WTC11 (cell line): ENCODE data around the gene CCDC195.

Source experiments
- CREB1 ChIP-seq: sonication (generic); formaldehyde crosslinking; IDR thresholded peaks from 2 replicates; pipeline ENCODE4 v1.8.0; 2023; ENCODE audit warnings: mild to moderate bottlenecking, missing genetic modification reagents
- ELF4 ChIP-seq: sonication (generic); formaldehyde crosslinking; IDR thresholded peaks from 2 replicates; pipeline ENCODE4 v1.8.1; 2022; ENCODE audit warnings: low read depth, mild to moderate bottlenecking, moderate library complexity, missing genetic modification reagents
- NR2C2 ChIP-seq: sonication (generic); formaldehyde crosslinking; IDR thresholded peaks from 2 replicates; pipeline ENCODE4 v1.8.0; 2022; ENCODE audit warnings: mild to moderate bottlenecking, missing genetic modification reagents
- ZNF317 ChIP-seq: sonication (generic); formaldehyde crosslinking; IDR thresholded peaks from 2 replicates; pipeline ENCODE4 v1.8.1; 2023; ENCODE audit warnings: low read depth, mild to moderate bottlenecking, moderate library complexity, missing genetic modification reagents, borderline replicate concordance
- TF ChIP-seq, protein P1 (sequence below): fragments of 200-600 bp; IDR thresholded peaks from 2 replicates; pipeline ENCODE4 v1.8.0; 2022; ENCODE audit warnings: antibody characterized with exemption
- TF ChIP-seq, protein P2 (sequence below): sonication (generic); formaldehyde crosslinking; IDR thresholded peaks from 2 replicates; pipeline ENCODE4 v1.8.1; 2022; ENCODE audit warnings: low read depth, missing genetic modification reagents, borderline replicate concordance
- TF ChIP-seq, protein P3 (sequence below): sonication (generic); formaldehyde crosslinking; IDR thresholded peaks from 2 replicates; pipeline ENCODE4 v1.8.0; 2022; ENCODE audit warnings: mild to moderate bottlenecking, missing genetic modification reagents
- TF ChIP-seq, protein P4 (sequence below): sonication (generic); formaldehyde crosslinking; IDR thresholded peaks from 2 replicates; pipeline ENCODE4 v1.8.0; 2022; ENCODE audit warnings: mild to moderate bottlenecking, missing genetic modification reagents
- TF ChIP-seq, protein P5 (sequence below): sonication (generic); formaldehyde crosslinking; IDR thresholded peaks from 2 replicates; pipeline ENCODE4 v1.8.0; 2022; ENCODE audit warnings: mild to moderate bottlenecking, missing genetic modification reagents

DNA sequence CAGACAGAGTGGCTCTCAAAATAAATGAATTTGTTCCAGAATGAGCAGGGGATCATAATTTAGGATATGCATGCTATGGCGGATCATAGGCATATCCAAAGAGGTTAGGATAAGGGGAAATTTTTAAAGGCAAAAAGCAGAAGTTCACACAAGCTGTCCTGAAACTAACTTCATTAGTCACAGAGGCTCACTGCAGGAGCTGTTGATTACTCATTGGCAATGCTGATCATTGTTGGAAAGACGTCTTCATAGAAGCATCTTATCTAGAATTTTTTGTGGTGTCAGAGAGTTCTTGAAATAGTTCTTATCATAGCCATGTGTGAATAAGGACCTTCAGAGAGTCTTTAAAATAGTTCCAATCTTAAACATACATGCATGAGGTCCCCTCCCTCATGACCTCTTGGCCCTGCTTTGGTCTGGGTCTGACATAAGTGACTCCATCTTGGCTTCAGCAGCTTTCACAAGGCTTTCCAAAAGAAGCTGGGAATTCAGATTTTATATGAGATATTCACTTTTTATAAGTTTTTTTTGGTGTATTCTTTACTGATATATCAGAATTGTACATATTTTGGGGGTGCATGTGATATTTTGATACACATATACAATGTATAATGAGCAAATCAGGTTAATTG, 7.5 kb upstream of the CCDC195 start:
- TF ChIP-seq, protein P1, sequence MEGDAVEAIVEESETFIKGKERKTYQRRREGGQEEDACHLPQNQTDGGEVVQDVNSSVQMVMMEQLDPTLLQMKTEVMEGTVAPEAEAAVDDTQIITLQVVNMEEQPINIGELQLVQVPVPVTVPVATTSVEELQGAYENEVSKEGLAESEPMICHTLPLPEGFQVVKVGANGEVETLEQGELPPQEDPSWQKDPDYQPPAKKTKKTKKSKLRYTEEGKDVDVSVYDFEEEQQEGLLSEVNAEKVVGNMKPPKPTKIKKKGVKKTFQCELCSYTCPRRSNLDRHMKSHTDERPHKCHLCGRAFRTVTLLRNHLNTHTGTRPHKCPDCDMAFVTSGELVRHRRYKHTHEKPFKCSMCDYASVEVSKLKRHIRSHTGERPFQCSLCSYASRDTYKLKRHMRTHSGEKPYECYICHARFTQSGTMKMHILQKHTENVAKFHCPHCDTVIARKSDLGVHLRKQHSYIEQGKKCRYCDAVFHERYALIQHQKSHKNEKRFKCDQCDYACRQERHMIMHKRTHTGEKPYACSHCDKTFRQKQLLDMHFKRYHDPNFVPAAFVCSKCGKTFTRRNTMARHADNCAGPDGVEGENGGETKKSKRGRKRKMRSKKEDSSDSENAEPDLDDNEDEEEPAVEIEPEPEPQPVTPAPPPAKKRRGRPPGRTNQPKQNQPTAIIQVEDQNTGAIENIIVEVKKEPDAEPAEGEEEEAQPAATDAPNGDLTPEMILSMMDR: no peak
- no peak for TF ChIP-seq NR2C2 (CRISPR knock-in tag)
- TF ChIP-seq, protein P2, sequence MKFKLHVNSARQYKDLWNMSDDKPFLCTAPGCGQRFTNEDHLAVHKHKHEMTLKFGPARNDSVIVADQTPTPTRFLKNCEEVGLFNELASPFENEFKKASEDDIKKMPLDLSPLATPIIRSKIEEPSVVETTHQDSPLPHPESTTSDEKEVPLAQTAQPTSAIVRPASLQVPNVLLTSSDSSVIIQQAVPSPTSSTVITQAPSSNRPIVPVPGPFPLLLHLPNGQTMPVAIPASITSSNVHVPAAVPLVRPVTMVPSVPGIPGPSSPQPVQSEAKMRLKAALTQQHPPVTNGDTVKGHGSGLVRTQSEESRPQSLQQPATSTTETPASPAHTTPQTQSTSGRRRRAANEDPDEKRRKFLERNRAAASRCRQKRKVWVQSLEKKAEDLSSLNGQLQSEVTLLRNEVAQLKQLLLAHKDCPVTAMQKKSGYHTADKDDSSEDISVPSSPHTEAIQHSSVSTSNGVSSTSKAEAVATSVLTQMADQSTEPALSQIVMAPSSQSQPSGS (CRISPR knock-in tag): no peak
- TF ChIP-seq ZNF317 (CRISPR knock-in tag): no peak
- TF ChIP-seq, protein P3, sequence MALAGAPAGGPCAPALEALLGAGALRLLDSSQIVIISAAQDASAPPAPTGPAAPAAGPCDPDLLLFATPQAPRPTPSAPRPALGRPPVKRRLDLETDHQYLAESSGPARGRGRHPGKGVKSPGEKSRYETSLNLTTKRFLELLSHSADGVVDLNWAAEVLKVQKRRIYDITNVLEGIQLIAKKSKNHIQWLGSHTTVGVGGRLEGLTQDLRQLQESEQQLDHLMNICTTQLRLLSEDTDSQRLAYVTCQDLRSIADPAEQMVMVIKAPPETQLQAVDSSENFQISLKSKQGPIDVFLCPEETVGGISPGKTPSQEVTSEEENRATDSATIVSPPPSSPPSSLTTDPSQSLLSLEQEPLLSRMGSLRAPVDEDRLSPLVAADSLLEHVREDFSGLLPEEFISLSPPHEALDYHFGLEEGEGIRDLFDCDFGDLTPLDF (CRISPR knock-in tag): no peak
- TF ChIP-seq CREB1: no peak
- TF ChIP-seq, protein P4, sequence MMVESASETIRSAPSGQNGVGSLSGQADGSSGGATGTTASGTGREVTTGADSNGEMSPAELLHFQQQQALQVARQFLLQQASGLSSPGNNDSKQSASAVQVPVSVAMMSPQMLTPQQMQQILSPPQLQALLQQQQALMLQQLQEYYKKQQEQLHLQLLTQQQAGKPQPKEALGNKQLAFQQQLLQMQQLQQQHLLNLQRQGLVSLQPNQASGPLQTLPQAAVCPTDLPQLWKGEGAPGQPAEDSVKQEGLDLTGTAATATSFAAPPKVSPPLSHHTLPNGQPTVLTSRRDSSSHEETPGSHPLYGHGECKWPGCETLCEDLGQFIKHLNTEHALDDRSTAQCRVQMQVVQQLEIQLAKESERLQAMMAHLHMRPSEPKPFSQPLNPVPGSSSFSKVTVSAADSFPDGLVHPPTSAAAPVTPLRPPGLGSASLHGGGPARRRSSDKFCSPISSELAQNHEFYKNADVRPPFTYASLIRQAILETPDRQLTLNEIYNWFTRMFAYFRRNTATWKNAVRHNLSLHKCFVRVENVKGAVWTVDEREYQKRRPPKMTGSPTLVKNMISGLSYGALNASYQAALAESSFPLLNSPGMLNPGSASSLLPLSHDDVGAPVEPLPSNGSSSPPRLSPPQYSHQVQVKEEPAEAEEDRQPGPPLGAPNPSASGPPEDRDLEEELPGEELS (CRISPR knock-in tag): no peak
- TF ChIP-seq, protein P5, sequence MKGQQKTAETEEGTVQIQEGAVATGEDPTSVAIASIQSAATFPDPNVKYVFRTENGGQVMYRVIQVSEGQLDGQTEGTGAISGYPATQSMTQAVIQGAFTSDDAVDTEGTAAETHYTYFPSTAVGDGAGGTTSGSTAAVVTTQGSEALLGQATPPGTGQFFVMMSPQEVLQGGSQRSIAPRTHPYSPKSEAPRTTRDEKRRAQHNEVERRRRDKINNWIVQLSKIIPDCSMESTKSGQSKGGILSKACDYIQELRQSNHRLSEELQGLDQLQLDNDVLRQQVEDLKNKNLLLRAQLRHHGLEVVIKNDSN (CRISPR knock-in tag): no peak
- no peak for TF ChIP-seq ELF4 (CRISPR knock-in tag)
